Measurements from ENCODE around the gene PLEKHG4B. TPM values are rescaled to one million over a fixed set of nuclear protein-coding genes. Genes with fewer than 3 reads are reported as not detected.
A peak's percentile ranks its signal among the peaks of the same experiment; 100 is the strongest.
"Not testable (repeated sequence)": the region's sequence is repeated elsewhere in the genome, so short reads cannot be mapped to it uniquely, and the experiment has no call there.

PLEKHG4B gene
- total RNA-seq, 1 donor from 2014 or later: 22.0 TPM

DNA sequence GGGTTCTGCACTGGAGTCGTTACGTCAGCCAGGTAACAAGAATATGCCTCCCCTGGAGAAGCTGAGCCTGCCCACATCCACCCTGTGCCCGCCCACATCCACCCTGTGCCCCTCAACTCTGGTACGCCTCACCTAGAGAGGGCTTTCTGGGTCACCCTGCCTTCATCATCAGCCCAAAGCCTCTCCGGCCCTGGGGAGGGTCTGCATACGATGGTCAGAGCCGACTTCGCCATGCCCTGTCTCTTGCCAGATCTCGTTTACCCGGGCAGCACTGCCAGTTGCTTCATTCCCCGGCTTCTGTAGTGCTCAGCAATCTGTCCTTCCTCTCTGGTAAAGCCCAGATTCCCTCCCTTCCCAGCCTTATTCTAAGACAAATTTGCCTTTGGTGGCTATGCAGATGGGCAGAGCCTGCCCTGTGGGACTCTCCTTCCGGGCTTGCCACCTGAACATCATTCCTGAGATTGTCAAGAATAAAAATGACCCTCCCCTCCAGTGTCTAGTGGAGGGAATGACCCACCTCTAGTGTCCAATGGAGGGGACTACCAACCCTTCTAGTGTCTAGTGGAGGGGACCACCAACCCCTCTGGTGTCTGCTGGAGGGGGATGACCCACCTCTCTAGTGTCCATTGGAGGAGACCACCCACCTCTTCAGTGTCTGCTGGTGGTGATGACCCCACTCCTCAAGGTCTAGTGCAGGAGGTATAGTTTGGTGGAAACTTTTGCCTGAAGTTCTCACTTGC is 3.4 kb downstream of the PLEKHG4B start:
- H3K4me3 Mint-ChIP-seq: peak overlapping the region; percentile 78
- H3K27ac Mint-ChIP-seq (ENCODE audit: unreplicated experiment): no peak overlapping the region
- no peak for DNase-seq (ENCODE audit: low read depth, low spot score)
- no peaks in the 10 kb centered on the region for H3K9me3 Mint-ChIP-seq
- H3K27me3 Mint-ChIP-seq (ENCODE audit: low read depth): peaks cover 16% of the 10 kb centered on the region
- H3K4me1 Mint-ChIP-seq: peaks cover 30% of the 10 kb centered on the region
- TF ChIP-seq, protein P1, sequence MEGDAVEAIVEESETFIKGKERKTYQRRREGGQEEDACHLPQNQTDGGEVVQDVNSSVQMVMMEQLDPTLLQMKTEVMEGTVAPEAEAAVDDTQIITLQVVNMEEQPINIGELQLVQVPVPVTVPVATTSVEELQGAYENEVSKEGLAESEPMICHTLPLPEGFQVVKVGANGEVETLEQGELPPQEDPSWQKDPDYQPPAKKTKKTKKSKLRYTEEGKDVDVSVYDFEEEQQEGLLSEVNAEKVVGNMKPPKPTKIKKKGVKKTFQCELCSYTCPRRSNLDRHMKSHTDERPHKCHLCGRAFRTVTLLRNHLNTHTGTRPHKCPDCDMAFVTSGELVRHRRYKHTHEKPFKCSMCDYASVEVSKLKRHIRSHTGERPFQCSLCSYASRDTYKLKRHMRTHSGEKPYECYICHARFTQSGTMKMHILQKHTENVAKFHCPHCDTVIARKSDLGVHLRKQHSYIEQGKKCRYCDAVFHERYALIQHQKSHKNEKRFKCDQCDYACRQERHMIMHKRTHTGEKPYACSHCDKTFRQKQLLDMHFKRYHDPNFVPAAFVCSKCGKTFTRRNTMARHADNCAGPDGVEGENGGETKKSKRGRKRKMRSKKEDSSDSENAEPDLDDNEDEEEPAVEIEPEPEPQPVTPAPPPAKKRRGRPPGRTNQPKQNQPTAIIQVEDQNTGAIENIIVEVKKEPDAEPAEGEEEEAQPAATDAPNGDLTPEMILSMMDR (conservative IDR thresholded peaks at IDR 0.05): no peak
- H3K36me3 Mint-ChIP-seq (ENCODE audit: low read depth): peaks cover 13% of the 10 kb centered on the region

DNA sequence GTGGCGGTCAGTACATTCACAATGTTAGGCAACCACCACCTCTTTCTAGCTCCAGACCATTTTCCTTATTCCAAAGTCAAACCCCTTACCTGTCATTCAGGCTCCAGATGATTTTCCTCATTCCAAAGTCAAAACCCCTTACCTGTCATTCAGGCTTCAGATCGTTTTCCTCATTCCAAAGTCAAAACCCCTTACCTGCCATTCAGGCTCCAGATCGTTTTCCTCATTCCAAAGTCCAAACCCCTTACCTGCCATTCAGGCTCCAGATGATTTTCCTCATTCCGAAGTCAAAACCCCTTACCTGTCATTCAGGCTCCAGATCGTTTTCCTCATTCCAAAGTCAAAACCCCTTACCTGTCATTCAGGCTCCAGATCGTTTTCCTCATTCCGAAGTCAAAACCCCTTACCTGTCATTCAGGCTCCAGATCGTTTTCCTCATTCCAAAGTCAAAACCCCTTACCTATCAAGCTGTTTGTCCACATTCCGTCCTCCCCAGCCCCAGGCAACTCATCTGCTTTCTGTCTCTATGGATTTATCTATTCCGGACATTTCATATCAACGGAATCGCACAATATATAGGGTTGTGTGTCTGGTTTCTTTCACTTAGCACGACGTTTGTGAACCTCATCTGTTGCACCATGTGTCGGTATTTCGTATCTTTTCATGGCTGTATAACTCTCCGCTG is 5.2 kb downstream of the PLEKHG4B start:
- Mint-ChIP-seq H3K4me3 (peak overlapping the region; percentile 32), H3K4me1 (peaks cover 24% of the 10 kb centered on the region), H3K36me3 (ENCODE audit: low read depth) (peaks cover 13% of the 10 kb centered on the region), H3K9me3 (no peaks in the 10 kb centered on the region), H3K27me3 (ENCODE audit: low read depth) (peaks cover 6% of the 10 kb centered on the region), H3K27ac (ENCODE audit: unreplicated experiment) (no peak overlapping the region)
- TF ChIP-seq, protein P1 (conservative IDR thresholded peaks at IDR 0.05): no peak
- no peak for DNase-seq (ENCODE audit: low read depth, low spot score)

DNA sequence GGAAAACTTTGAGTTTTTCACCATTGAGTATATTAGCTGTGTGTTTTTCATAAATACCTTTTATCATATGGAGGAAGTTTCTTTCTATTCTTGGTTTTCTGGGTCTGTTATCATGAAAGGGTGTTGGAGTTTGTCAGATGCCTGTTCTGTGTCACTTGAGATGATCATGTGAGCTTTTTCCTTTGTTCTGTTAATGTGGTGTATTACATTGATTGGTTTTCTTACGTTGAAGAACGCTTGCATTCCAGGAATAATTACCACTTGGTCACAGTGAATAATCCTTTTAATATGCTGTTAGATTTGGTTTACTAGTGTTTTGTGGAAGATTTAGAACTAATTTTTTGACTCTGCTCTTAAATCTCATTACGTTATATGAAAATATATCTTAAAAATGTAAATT is 7.8 kb downstream of the PLEKHG4B start:
- no peak overlapping the region for H3K27ac Mint-ChIP-seq (ENCODE audit: unreplicated experiment)
- H3K4me1 Mint-ChIP-seq: peaks cover 16% of the 10 kb centered on the region
- no peak for DNase-seq (ENCODE audit: low read depth, low spot score)
- TF ChIP-seq, protein P1 (conservative IDR thresholded peaks at IDR 0.05): no peak
- H3K27me3 Mint-ChIP-seq (ENCODE audit: low read depth): no peaks in the 10 kb centered on the region
- H3K4me3 Mint-ChIP-seq: peak overlapping the region; percentile 9
- H3K9me3 Mint-ChIP-seq: no peaks in the 10 kb centered on the region
- peaks cover 13% of the 10 kb centered on the region for H3K36me3 Mint-ChIP-seq (ENCODE audit: low read depth)

DNA sequence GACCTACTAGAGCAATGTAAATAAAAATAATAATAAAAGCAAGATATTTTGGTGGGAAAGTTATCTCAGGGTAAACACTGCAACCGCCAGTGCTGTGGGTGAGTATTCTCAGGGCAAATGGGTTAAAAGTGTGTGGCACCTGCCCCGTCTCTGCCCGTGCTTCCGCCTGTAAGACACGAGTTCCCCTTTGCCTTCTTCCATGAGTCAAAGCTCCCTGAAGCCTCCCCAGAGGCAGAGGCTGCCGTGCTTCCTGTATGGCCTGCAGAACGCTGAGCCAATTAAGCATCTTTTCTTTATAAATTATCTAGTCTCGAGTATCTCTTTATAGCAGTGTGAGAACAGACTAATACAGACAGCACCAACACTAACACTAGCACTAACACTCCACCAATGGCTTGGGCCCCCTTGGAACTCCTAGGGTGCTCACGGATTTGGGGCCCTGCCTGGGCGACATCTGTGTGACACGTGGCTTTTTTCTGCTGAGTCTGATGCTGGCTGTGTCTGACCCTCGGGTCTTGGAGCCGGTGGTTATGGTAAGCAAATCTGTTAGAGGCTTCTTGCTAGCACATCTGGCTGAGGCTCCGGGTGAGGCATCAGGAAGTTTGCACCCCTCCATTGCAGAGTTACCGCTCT is 10.6 kb downstream of the PLEKHG4B start:
- no peak for DNase-seq (ENCODE audit: low read depth, low spot score)
- H3K4me1 Mint-ChIP-seq: peaks cover 33% of the 10 kb centered on the region
- TF ChIP-seq, protein P1 (conservative IDR thresholded peaks at IDR 0.05): no peak
- H3K4me3 Mint-ChIP-seq: no peak overlapping the region
- no peaks in the 10 kb centered on the region for H3K9me3 Mint-ChIP-seq
- H3K27ac Mint-ChIP-seq (ENCODE audit: unreplicated experiment): no peak overlapping the region
- H3K27me3 Mint-ChIP-seq (ENCODE audit: low read depth): no peaks in the 10 kb centered on the region
- H3K36me3 Mint-ChIP-seq (ENCODE audit: low read depth): peaks cover 2% of the 10 kb centered on the region

DNA sequence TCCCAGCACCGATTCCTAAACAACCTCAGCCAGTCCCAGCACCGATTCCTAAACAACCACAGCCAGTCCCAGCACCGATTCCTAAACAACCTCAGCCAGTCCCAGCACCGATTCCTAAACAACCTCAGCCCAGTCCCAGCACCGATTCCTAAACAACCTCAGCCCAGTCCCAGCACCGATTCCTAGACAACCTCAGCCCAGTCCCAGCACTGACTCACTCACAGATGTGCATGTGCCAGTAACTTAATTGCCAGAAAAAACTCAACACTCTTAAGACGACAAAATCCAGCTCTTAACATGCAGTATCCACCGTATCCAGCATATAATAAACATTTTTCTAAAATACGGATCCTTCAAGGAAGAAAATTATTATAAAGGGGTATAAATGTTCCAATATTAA is 12.1 kb downstream of the PLEKHG4B start:
- DNase-seq (ENCODE audit: low read depth, low spot score); H3K4me3 Mint-ChIP-seq; H3K27me3 Mint-ChIP-seq (ENCODE audit: low read depth); H3K9me3 Mint-ChIP-seq; H3K36me3 Mint-ChIP-seq (ENCODE audit: low read depth): not testable (repeated sequence)
- Mint-ChIP-seq H3K27ac (ENCODE audit: unreplicated experiment) (peak overlapping the region; percentile 57), H3K4me1 (peaks cover 32% of the 10 kb centered on the region)

Measured in neural crest cell (in vitro differentiated cells).